Astrocyte of the cerebellum (primary cell): Measurements from ENCODE around the gene WNT7B.

Experiments used
- DNase-seq: peaks from one replicate; pipeline ENCODE4 v3.0.0-alpha.2; 2011; ENCODE audit warnings: low read depth
- H3K4me3 ChIP-seq: 2 replicates; pipeline ENCODE4 v1.5.1; 2011; ENCODE audit warnings: mild to moderate bottlenecking, low read depth, low read length, moderate library complexity
- in situ Hi-C: cut with HindIII; loops from 2 replicates; pipeline ENCODE4 v1.10.0; 2017; ENCODE audit warnings: low sequenced_read_pairs
- TF ChIP-seq, protein P1 (sequence below): IDR thresholded peaks from 2 replicates; pipeline ENCODE4 v1.5.1; 2012; ENCODE audit warnings: low read length, low read depth, moderate library complexity, mild to moderate bottlenecking; ENCODE audit errors: missing control alignments

WNT7B gene

DNA sequence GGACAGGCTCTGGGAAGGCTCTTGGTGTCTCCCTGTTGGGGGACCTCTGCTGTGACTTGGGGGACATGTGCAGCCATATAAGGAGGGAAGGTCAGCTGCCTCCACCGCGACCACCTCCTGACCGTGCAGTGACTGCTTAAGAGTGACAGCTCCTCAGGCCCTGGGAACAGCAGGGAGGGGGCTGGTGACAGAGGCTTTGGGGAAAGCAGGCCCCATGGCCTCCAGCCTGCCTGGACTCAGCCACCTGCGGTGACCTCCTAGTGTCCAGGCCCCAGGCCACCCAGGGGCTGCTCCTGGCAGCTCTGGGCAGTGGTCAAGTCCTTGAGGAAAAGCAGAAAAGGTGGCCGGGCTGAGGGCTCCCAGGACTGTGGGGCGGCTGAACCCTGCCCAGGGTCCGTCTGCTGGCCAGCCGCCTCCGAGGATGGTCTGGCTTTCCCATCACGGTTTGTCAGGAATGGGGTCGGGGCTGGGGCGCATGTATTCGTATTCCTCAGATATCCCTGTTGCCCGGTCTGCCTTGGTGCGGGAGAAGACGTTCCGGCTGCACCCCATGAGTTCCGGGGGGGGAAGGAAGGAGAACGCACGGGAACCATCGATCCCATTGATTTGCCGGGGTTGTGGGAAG, 96.8 kb downstream of the WNT7B start:
- TF ChIP-seq, protein P1, sequence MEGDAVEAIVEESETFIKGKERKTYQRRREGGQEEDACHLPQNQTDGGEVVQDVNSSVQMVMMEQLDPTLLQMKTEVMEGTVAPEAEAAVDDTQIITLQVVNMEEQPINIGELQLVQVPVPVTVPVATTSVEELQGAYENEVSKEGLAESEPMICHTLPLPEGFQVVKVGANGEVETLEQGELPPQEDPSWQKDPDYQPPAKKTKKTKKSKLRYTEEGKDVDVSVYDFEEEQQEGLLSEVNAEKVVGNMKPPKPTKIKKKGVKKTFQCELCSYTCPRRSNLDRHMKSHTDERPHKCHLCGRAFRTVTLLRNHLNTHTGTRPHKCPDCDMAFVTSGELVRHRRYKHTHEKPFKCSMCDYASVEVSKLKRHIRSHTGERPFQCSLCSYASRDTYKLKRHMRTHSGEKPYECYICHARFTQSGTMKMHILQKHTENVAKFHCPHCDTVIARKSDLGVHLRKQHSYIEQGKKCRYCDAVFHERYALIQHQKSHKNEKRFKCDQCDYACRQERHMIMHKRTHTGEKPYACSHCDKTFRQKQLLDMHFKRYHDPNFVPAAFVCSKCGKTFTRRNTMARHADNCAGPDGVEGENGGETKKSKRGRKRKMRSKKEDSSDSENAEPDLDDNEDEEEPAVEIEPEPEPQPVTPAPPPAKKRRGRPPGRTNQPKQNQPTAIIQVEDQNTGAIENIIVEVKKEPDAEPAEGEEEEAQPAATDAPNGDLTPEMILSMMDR, result no peak
- H3K4me3 ChIP-seq, result peak overlapping the region; percentile 24
- in situ Hi-C loops, result no loop called here
- no peak for DNase-seq

DNA sequence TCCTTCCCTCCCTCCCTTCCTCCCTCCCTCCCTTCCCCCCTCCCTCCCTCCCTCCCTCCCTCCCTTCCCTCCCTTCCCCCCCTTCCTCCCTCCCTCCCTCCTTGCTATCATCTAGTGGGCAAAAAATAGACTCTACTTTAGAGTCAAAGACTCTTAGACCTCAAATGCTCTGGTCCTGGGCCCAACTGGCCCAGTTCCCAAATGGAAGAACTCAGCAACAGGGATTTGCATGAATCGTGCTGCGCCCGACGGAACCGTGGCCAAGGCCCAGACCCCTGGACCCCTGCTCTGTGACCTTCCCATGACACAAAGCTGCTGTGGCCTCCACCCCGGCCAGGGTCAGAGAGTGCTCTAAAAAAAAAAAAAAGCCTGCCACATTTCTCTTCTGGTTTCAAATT, 97.4 kb downstream of the WNT7B start:
- in situ Hi-C loops, result no loop called here
- TF ChIP-seq, protein P1, result no peak
- no peak for DNase-seq
- no peak overlapping the region for H3K4me3 ChIP-seq

DNA sequence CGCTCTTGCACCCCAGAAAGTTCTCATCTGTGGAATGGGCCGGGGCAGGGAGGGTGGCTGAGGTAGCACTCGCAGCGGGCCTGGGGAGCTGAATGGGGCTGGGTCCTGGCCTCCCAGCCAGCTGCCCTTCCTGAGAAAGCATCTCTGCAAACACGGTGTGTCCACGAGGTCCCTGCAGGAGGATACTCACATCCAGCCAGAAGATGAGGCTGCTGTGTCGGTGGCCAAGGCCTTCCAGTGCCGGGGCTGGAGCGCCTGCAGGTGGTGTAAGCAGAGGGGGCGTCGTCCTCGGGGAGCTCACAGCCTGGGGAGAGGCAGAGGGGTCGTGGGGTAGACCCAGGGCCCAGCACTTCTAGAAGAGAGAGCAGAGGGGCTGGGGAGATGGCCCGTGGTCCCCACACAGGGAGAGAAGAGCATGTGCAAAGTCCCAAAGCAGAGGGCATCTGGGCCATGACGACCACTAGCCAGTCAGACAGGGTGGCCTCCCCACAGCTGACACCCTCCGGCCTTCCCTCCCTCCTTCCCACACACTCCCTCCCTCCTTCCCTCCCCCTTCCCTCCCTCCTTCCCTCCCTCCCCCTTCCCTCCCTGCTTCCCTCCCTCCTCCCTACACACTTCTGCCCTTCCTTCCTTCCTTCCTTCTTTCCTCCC, 97.9 kb downstream of the WNT7B start:
- in situ Hi-C loops, result no loop called here
- TF ChIP-seq, protein P1, result no peak

DNA sequence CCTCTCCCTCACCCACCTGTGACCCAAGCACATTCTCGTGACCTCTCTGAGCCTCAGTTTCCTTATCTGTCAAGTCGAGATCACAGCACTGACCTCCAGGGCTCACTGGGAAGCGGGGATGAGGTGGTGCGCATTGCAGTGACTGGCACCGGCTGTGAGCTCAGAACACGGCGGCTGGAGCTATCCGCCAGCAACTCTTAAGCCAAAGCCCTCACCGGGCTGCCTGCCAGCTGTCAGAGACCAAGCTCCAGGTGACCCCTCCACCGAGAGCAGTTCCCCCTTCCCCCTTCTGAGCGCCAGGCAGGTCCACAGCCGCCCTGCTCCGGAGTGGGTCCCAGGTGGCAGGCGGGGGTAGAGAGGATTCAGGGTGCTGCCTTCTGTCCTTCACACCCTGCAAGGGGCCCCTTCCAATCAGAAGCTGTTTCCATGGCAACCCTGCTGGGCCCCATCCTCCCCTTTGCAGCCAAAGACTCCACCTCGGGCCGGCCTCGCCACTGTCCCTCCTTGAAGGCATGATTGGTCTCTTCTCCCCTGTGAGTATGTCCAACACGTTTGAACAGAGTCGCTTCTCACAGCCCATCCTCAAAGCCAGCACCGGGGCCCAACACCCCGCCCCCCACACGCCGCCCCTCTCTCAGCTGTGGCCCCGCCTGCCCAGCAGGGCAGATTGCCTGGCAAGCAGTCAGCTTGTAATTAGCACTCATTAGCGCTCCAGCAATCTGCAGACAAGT, 98.7 kb downstream of the WNT7B start:
- in situ Hi-C loops, result no loop called here
- TF ChIP-seq, protein P1, result no peak
- no peak overlapping the region for H3K4me3 ChIP-seq
- no peak for DNase-seq

More for the DNA sequence above, 97.9 kb downstream of the WNT7B start:
- DNase-seq, result no peak
- H3K4me3 ChIP-seq, result no peak overlapping the region

DNA sequence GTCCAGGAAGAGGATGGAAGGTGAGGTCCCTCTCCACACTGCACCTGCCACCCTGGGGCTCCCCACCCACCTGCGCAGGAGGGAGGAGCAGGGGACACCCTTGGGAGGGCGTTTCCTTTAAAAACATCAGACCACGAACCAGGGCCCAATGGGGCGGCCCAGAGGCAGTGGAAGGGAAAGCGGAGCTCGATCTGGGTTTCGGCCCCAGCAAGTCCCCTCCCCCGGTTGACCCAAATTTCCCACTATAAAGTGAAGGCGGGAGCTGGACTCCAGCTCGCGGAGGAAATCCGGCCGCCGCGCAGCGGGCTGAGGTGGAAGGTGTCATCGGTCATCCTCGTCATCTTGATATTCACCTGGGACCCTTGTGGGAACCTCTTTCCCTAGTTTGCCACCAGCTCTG, 99.3 kb downstream of the WNT7B start:
- no peak overlapping the region for H3K4me3 ChIP-seq
- no peak for DNase-seq
- in situ Hi-C loops, result no loop called here
- TF ChIP-seq, protein P1, result no peak

DNA sequence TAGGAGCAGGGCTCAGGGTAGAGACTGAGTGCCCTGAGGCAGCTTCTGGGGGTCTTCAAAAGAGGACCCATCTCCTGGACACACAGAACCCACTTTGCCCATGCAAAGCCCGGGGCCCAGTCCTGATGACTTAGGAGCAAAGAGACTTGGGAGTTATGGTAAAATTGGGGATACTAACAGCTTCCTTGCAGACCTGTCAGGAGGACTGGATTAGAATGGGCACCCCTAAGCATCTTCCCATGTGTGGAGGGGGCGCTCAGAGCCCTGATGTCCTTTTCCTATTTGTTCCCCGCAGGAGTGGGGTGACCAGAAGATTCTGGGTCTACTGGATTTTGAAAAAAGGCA, 100.0 kb downstream of the WNT7B start:
- H3K4me3 ChIP-seq, result no peak overlapping the region
- TF ChIP-seq, protein P1, result no peak
- no peak for DNase-seq
- in situ Hi-C loops, result no loop called here
